Osteoblast (primary cell): ENCODE measurements around the gene SEPTIN5. TPM values are rescaled to one million over a fixed set of nuclear protein-coding genes. Genes with fewer than 3 reads are reported as not detected.

ENCODE experiments used
- DNase-seq: peaks from one replicate; pipeline ENCODE4 v3.0.0; 2011; ENCODE audit warnings: low spot score, mixed read lengths; ENCODE audit not compliant: insufficient read length; ENCODE audit errors: missing footprints
- H2AFZ ChIP-seq: 2 replicates; pipeline ENCODE4 v1.6.0; 2011; ENCODE audit warnings: mild to moderate bottlenecking, low read length
- H3K27ac ChIP-seq: 2 replicates; pipeline ENCODE4 v1.5.1; 2011; ENCODE audit warnings: mild to moderate bottlenecking, low read depth, low read length, moderate library complexity
- H3K27me3 ChIP-seq: 2 replicates; pipeline ENCODE4 v1.6.0; 2012; ENCODE audit warnings: mild to moderate bottlenecking, control low read depth, inconsistent platforms, low read length, moderate library complexity; ENCODE audit not compliant: insufficient read depth
- H3K36me3 ChIP-seq: 2 replicates; pipeline ENCODE4 v1.5.1; 2011; ENCODE audit warnings: mild to moderate bottlenecking, low read length, control low read depth, moderate library complexity; ENCODE audit not compliant: insufficient read depth
- H3K4me1 ChIP-seq: 2 replicates; pipeline ENCODE4 v1.5.1; 2011; ENCODE audit warnings: mild to moderate bottlenecking, low read length, control low read depth, moderate library complexity; ENCODE audit not compliant: insufficient read depth
- H3K4me2 ChIP-seq: 2 replicates; pipeline ENCODE4 v1.6.0; 2011; ENCODE audit warnings: mild to moderate bottlenecking, low read length; ENCODE audit not compliant: insufficient read depth
- H3K4me3 ChIP-seq: fragments of 200-600 bp; sonication (generic); 3 replicates; pipeline ENCODE4 v1.5.1; 2012; ENCODE audit warnings: mild to moderate bottlenecking, low read length, inconsistent platforms; ENCODE audit not compliant: insufficient read depth
- H3K79me2 ChIP-seq: 2 replicates; pipeline ENCODE4 v1.6.0; 2012; ENCODE audit warnings: mild to moderate bottlenecking, low read length, control low read depth, inconsistent platforms; ENCODE audit not compliant: insufficient read depth
- H3K9me3 ChIP-seq: 2 replicates; pipeline ENCODE4 v1.5.1; 2011; ENCODE audit warnings: low read depth, low read length, control low read depth
- H4K20me1 ChIP-seq: 2 replicates; pipeline ENCODE4 v1.6.0; 2012; ENCODE audit warnings: mild to moderate bottlenecking, low read length, control low read depth; ENCODE audit not compliant: insufficient read depth
- CTCF ChIP-seq: IDR thresholded peaks from 2 replicates; pipeline ENCODE4 v1.5.1; 2011; ENCODE audit warnings: mild to moderate bottlenecking, low read depth, low read length, moderate library complexity; ENCODE audit errors: extremely low read depth
- total RNA-seq: library from RNA; depleted of rRNA; stranded (reverse); fragments of >200 nt; gene quantifications from 2 replicates; pipeline ENCODE4 v1.2.3, GENCODE V29; 2012

The SEPTIN5 gene
- total RNA-seq, 1 donor, result 14.5 TPM

- Histone ChIP-seq H3K36me3 (no peaks in the 10 kb centered on the region), H3K4me3 (peak overlapping the region; percentile 73), H4K20me1 (no peaks in the 10 kb centered on the region), H3K79me2 (no peaks in the 10 kb centered on the region), H3K9me3 (no peaks in the 10 kb centered on the region), H3K27ac (no peak overlapping the region), H2AFZ (peak overlapping the region; percentile 91), H3K27me3 (no peaks in the 10 kb centered on the region), H3K4me1 (no peaks in the 10 kb centered on the region), H3K4me2 (peak overlapping the region; percentile 84)
- DNase-seq, result peak; percentile 100
- TF ChIP-seq CTCF, result peak; percentile 82
These were observed 16.5 kb downstream of the SEPTIN5 start for GRCh38 chr22:19730655-19731360.

GRCh38 chr22:19731361-19732135 is 17.2 kb downstream of the SEPTIN5 start:
- H2AFZ ChIP-seq, result no peak overlapping the region
- peak overlapping the region; percentile 84 for H3K4me2 ChIP-seq
- TF ChIP-seq CTCF, result no peak

GRCh38 chr22:19732403-19733113 is 18.3 kb downstream of the SEPTIN5 start:
- no peak for TF ChIP-seq CTCF
- no peaks in the 10 kb centered on the region for H3K4me1 ChIP-seq
- H3K27ac ChIP-seq, result no peak overlapping the region
- DNase-seq, result no peak
- H3K4me3 ChIP-seq, result no peak overlapping the region
- no peaks in the 10 kb centered on the region for H3K36me3 ChIP-seq
- no peaks in the 10 kb centered on the region for H4K20me1 ChIP-seq
- no peaks in the 10 kb centered on the region for H3K9me3 ChIP-seq
- H2AFZ ChIP-seq, result no peak overlapping the region
- H3K79me2 ChIP-seq, result no peaks in the 10 kb centered on the region
- no peak overlapping the region for H3K4me2 ChIP-seq
- no peaks in the 10 kb centered on the region for H3K27me3 ChIP-seq

More at GRCh38 chr22:19731361-19732135, 17.2 kb downstream of the SEPTIN5 start:
- H3K27ac ChIP-seq, result no peak overlapping the region
- H3K27me3 ChIP-seq, result no peaks in the 10 kb centered on the region
- no peaks in the 10 kb centered on the region for H3K4me1 ChIP-seq
- H3K4me3 ChIP-seq, result peak overlapping the region; percentile 73
- H3K9me3 ChIP-seq, result no peaks in the 10 kb centered on the region
- no peaks in the 10 kb centered on the region for H3K36me3 ChIP-seq
- H4K20me1 ChIP-seq, result no peaks in the 10 kb centered on the region
- no peak for DNase-seq
- no peaks in the 10 kb centered on the region for H3K79me2 ChIP-seq
